HUES6 (cell line): ENCODE data around the gene RPL7L1.

Experiments
- H3K27ac ChIP-seq: 2 replicates; pipeline ENCODE4 v1.7.0; 2013; ENCODE audit warnings: low read depth, mild to moderate bottlenecking, low read length, inconsistent platforms
- H3K27me3 ChIP-seq: 2 replicates; pipeline ENCODE4 v1.6.1; 2013; ENCODE audit warnings: low read length; ENCODE audit not compliant: control insufficient read depth, insufficient read depth
- H3K36me3 ChIP-seq: 2 replicates; pipeline ENCODE4 v1.6.1; 2013; ENCODE audit warnings: low read length; ENCODE audit not compliant: control insufficient read depth, insufficient read depth
- H3K4me1 ChIP-seq: 2 replicates; pipeline ENCODE4 v1.6.1; 2013; ENCODE audit warnings: low read length; ENCODE audit not compliant: control insufficient read depth, insufficient read depth
- H3K4me3 ChIP-seq: 2 replicates; pipeline ENCODE4 v1.5.1; 2013; ENCODE audit warnings: low read depth, low read length
- H3K9ac ChIP-seq: one replicate; pipeline ENCODE4 v1.6.1; 2013; ENCODE audit warnings: mild to moderate bottlenecking, low read length
- H3K9me3 ChIP-seq: 2 replicates; pipeline ENCODE4 v1.6.1; 2013; ENCODE audit warnings: low read depth, low read length; ENCODE audit not compliant: control insufficient read depth, insufficient read depth

The RPL7L1 gene

DNA sequence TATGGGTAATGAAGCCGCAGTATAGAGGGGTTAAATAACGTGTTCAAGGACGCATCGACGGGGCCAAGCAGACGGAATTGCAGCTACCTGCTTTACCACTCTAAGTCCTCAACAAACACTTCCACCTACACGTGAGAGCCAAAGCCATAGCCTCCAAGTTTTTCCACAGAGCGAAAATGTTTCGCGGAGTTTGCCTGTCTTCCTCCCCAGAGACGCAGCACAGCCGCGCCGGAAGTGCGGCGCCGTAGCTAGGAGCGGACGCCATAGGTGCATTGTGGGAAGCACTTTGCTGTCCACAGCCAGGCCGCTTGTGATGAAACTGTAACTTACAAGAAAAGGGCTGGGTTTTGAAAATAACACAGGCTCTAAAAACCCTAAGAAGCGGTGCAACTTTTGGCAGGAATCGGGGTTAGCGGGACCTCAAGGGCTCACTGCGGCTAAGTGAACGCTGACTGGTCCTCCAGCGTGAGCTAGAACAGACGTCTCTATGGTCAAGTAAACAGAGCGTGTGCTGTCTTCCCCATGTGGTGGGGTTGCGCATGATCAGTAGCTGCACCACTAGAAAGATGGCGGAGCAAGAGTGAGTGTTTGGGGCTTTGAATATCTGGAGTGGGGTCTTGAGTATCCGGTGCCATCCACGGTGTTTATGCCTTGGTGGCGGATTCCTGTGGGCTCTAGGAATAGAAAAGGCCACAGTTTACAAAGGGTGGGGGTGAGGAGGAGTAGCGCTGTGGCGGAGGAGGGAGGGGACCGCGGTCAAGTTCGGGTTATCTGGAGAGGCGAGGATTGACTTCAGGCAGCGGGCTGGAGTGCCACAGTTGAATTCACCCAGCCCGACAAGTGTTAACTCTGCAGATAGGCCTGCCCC lies at the start of gene RPL7L1:
Gene RPL7L1, plus strand, starts transcription at position 245 of the 868 bp plus-strand sequence. Its CDS starts 295 bp downstream, at position 540.
- Histone ChIP-seq H3K4me1 (no peaks in the 10 kb centered on the region), H3K27me3 (no peaks in the 10 kb centered on the region), H3K9ac (peak within 1 kb of the TSS; percentile 83), H3K9me3 (no peaks in the 10 kb centered on the region), H3K27ac (peak within 1 kb of the TSS; percentile 86), H3K4me3 (peak within 1 kb of the TSS; percentile 71), H3K36me3 (peaks cover 28% of the 10 kb centered on the region)

DNA sequence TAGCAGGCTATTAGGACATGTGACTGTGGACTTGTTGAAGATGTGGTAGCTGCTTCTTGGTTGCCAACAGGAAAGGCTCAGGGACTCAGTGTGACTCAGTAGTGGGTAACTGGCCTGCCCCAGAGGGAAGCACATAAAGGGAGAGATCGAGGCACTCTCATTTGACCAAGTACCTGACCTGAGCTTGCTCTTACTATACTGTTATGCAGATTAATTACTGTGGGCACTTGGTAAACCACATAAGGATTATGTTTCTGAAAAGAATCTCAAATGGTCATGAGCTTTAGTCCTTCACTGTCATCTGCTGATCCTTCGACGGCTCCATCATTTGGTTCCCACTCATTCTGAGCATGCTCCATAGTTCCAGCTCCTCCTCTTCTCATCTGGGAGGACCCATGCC lies 48.2 kb upstream of the RPL7L1 start:
- no peak overlapping the region for H3K9ac ChIP-seq
- H3K27me3 ChIP-seq = no peaks in the 10 kb centered on the region
- H3K9me3 ChIP-seq = no peaks in the 10 kb centered on the region
- no peaks in the 10 kb centered on the region for H3K4me1 ChIP-seq
- peaks cover 36% of the 10 kb centered on the region for H3K36me3 ChIP-seq
- no peak overlapping the region for H3K4me3 ChIP-seq
- no peak overlapping the region for H3K27ac ChIP-seq

GRCh38 chr6:42834056-42834455 lies 45.4 kb upstream of the RPL7L1 start:
- no peaks in the 10 kb centered on the region for H3K27me3 ChIP-seq
- H3K4me3 ChIP-seq = no peak overlapping the region
- H3K9me3 ChIP-seq = no peaks in the 10 kb centered on the region
- peaks cover 20% of the 10 kb centered on the region for H3K36me3 ChIP-seq
- no peaks in the 10 kb centered on the region for H3K4me1 ChIP-seq
- H3K27ac ChIP-seq = no peak overlapping the region
- H3K9ac ChIP-seq = no peak overlapping the region

DNA sequence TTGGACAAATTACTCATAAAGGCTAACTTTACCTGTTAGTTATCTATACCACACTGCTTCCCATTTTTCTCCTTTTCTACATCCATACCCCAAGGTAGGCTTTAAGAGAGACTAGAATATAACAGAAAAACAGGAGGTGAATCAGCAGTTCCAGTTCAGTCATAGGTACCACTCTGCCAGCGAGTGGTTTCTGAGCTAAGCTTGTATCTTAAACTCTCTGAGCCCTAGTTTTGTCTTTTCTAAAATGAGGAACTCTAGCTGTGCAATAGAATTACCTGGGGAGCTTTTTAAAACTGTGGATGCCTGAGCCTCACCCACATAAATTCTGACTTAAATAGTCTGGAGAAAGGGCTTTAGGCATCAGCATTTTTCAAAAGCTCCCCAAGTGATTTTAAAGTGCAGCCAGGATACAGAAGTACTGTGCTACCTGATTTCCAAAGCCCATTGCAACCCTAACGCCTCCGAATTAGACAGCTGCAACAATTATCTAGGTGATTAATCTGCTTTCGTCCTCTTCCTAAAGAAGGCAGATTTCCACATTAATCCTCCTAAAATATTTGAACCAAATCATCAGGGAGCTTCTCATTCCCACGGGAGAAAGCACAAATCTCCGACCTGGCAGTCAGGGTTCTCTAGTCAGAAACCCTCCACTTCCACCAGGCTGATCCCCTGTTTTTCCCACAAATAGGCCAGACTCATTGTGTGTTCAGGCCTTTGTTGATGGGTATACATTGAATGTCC lies 37.4 kb upstream of the RPL7L1 start:
- H3K9ac ChIP-seq = no peak overlapping the region
- no peaks in the 10 kb centered on the region for H3K27me3 ChIP-seq
- H3K9me3 ChIP-seq = no peaks in the 10 kb centered on the region
- 0 out of 2 replicates have a peak, but pooled peaks cover 4% of the 10 kb centered on the region for H3K36me3 ChIP-seq
- H3K27ac ChIP-seq = no peak overlapping the region
- no peaks in the 10 kb centered on the region for H3K4me1 ChIP-seq
- no peak overlapping the region for H3K4me3 ChIP-seq

- Histone ChIP-seq H3K27ac (no peak overlapping the region), H3K27me3 (no peaks in the 10 kb centered on the region), H3K4me1 (no peaks in the 10 kb centered on the region), H3K36me3 (0 out of 2 replicates have a peak, but pooled peaks cover 4% of the 10 kb centered on the region), H3K9ac (no peak overlapping the region), H3K9me3 (no peaks in the 10 kb centered on the region), H3K4me3 (no peak overlapping the region)
Observed at GRCh38 chr6:42845327-42845694, 34.1 kb upstream of the RPL7L1 start.

- no peak overlapping the region for H3K27ac ChIP-seq
- H3K4me3 ChIP-seq = no peak overlapping the region
- no peak overlapping the region for H3K9ac ChIP-seq
- 0 out of 2 replicates have a peak, but pooled peaks cover 4% of the 10 kb centered on the region for H3K36me3 ChIP-seq
- H3K27me3 ChIP-seq = no peaks in the 10 kb centered on the region
- H3K4me1 ChIP-seq = no peaks in the 10 kb centered on the region
- H3K9me3 ChIP-seq = no peaks in the 10 kb centered on the region
Observed at GRCh38 chr6:42846505-42846904, 32.9 kb upstream of the RPL7L1 start.

DNA sequence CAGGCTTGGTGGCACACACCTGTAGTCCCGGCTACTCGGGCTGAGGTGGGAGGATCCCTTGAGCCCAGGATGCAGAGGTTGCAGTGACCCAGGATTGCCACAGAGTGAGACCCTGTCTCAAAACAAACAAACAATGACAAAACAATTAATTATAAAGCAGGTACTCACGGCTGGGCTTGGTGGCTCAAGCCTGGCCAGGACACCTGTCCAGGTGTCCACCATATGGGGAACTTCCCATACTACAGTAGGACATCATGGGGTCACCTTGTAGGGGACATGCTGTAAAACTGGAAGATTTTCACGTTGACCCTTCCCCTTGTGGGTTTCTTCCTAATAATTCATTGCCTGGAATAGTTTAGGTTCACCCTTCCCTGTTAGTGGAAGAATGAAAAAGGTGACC lies 30.7 kb upstream of the RPL7L1 start:
- Histone ChIP-seq H3K4me3 (no peak overlapping the region), H3K9ac (no peak overlapping the region), H3K27ac (no peak overlapping the region), H3K9me3 (no peaks in the 10 kb centered on the region), H3K27me3 (no peaks in the 10 kb centered on the region), H3K36me3 (peaks cover 7% of the 10 kb centered on the region; the same call in 1 of the 2 replicates), H3K4me1 (no peaks in the 10 kb centered on the region)

DNA sequence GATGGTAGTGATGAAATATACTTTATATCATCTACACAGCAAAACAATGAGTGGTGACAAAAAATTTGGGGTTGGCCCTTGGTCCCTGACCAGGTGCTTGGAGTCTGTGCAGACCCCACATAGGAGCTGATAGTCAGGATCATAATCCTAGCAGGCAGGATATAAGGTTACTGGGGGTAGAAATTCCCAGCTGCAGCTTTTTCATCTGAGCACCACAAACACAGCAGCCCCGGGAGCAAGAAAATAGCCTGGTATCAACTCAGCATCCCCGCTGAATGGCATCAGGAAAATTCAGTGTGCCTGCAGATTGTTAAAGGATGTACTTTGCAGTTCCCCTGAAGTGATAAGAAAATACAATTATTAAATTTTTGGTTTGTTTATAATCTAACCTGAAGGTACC lies 27.8 kb upstream of the RPL7L1 start:
- Histone ChIP-seq H3K9ac (no peak overlapping the region), H3K36me3 (peaks cover 18% of the 10 kb centered on the region), H3K27me3 (no peaks in the 10 kb centered on the region), H3K27ac (no peak overlapping the region), H3K9me3 (no peaks in the 10 kb centered on the region), H3K4me3 (no peak overlapping the region), H3K4me1 (no peaks in the 10 kb centered on the region)

GRCh38 chr6:42860036-42860435 lies 19.4 kb upstream of the RPL7L1 start:
- Histone ChIP-seq H3K9ac (no peak overlapping the region), H3K9me3 (no peaks in the 10 kb centered on the region), H3K27me3 (no peaks in the 10 kb centered on the region), H3K27ac (no peak overlapping the region), H3K36me3 (peaks cover 48% of the 10 kb centered on the region), H3K4me1 (no peaks in the 10 kb centered on the region), H3K4me3 (no peak overlapping the region)

DNA sequence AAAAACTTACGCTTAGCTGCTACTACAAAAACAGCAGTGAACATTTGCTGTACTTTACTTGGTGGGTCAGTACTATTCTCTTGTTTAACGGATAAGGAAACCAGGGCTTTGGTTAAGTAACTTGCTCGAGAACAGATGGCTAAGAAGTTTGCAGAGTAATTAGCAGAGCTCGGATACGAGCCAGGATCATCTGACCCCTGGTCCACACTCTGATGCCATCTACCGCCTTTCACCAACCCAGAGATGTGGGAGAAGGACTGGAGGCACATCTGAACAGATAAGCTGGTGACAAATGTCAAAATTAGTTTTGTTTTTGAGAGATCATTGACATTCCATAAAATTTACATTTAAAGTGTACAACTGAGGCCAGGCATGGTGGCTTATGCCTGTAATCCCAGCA lies 18.9 kb upstream of the RPL7L1 start:
- Histone ChIP-seq H3K36me3 (peaks cover 46% of the 10 kb centered on the region), H3K27me3 (no peaks in the 10 kb centered on the region), H3K9ac (no peak overlapping the region), H3K27ac (no peak overlapping the region), H3K9me3 (no peaks in the 10 kb centered on the region), H3K4me3 (no peak overlapping the region), H3K4me1 (no peaks in the 10 kb centered on the region)

DNA sequence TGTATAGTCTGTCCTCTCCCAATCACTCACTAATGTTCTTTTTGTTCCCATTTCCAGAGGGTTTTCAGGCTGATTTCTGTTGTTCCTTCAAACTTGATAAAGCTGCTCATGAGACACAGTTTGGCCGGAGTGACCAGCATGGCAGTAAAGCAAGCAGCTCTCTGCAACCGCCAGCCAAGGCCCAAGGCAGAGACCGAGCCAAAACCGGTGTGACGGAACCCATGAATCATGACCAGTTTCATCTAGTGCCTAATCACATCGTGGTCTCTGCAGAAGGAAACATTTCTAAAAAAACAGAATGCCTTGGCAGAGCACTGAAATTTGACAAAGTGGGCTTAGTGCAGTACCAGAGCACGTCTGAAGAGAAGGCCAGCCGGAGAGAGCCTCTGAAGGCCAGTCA lies 14.8 kb upstream of the RPL7L1 start:
- Histone ChIP-seq H3K4me1 (no peaks in the 10 kb centered on the region), H3K4me3 (no peak overlapping the region), H3K36me3 (peaks cover 33% of the 10 kb centered on the region), H3K9me3 (no peaks in the 10 kb centered on the region), H3K27me3 (no peaks in the 10 kb centered on the region), H3K9ac (no peak overlapping the region), H3K27ac (no peak overlapping the region)
